Transverse colon (tissue), 4 donors: ENCODE results near the gene SUMF1. TPM values are rescaled to one million over a fixed set of nuclear protein-coding genes. Genes with fewer than 3 reads are reported as not detected.

Source experiments
- DNase-seq: peaks from one replicate; pipeline ENCODE4 v3.0.0-alpha.2; 2019
- H3K27ac ChIP-seq, 4 donors: fragments of 200-600 bp; sonication (generic); 2 replicates each; pipeline ENCODE4 v1.5.1; 2016 to 2018; ENCODE audit warnings: inconsistent platforms in 4 of 4
- H3K27me3 ChIP-seq: fragments of 200-600 bp; sonication (generic); 2 replicates; pipeline ENCODE4 v1.5.1; 2017; ENCODE audit warnings: inconsistent platforms
- H3K36me3 ChIP-seq, 4 donors: fragments of 200-600 bp; sonication (generic); 2 replicates each; pipeline ENCODE4 v1.5.1; 2017 to 2019; ENCODE audit warnings: inconsistent platforms in 4 of 4
- H3K4me1 ChIP-seq, 4 donors: fragments of 200-600 bp; sonication (generic); 2 replicates each; pipeline ENCODE4 v1.5.1; 2017 to 2020; ENCODE audit warnings: inconsistent platforms in 4 of 4
- H3K4me3 ChIP-seq, 4 donors: fragments of 200-600 bp; sonication (generic); 1 replicate in 1 of 4; 2 replicates in 3 of 4; pipeline versions ENCODE4 v1.5.1 to v1.6.1; 2017 to 2019; ENCODE audit warnings: inconsistent platforms in 4 of 4
- H3K9me3 ChIP-seq, 2 donors: fragments of 200-600 bp; sonication (generic); 2 replicates each; pipeline ENCODE4 v1.5.1; 2017 to 2019; ENCODE audit warnings: inconsistent platforms in 2 of 2
- CTCF ChIP-seq, 5 experiments: fragments of 200-600 bp in 3 of 5; fragments of 450-650 bp in 2 of 5; sonication (generic) in 3 of 5; IDR thresholded peaks; 1 replicate in 2 of 5; 2 replicates in 3 of 5; pipeline ENCODE4 v1.5.1; 2016 to 2017; ENCODE audit warnings: antibody characterized with exemption in 5 of 5, inconsistent platforms in 3 of 5, mild to moderate bottlenecking in 2 of 5, moderate library complexity in 1 of 5
- EP300 ChIP-seq: sonication (generic); formaldehyde crosslinking; IDR thresholded peaks from one replicate; pipeline ENCODE4 v1.6.1; 2017; ENCODE audit warnings: antibody characterized with exemption, low read depth
- POLR2A ChIP-seq: fragments of 450-650 bp; IDR thresholded peaks from one replicate; pipeline ENCODE4 v1.6.1; 2016; ENCODE audit warnings: antibody characterized with exemption, mild to moderate bottlenecking, moderate library complexity
- POLR2AphosphoS5 ChIP-seq, 3 donors: sonication (generic); formaldehyde crosslinking; IDR thresholded peaks; one replicate each; pipeline ENCODE4 v1.6.1; 2016; ENCODE audit warnings: antibody characterized with exemption in 3 of 3
- WGBS, 2 donors: methylation state at CpG; one replicate each; pipeline ENCODE4 v1.1.5; 2018; ENCODE audit warnings: low coverage in 1 of 2; 5-methylcytosine and 5-hydroxymethylcytosine counted together
- in situ Hi-C, 4 donors: fragments of 200-750 bp; cut with MboI; loops; one replicate each; pipeline versions ENCODE4 v1.15.0 to v1.15.1; 2017; ENCODE audit warnings: low sequenced_read_pairs in 3 of 4, low pct_ligation_motif_present in 1 of 4, low pct_unique_long_range_greater_than_20kb in 1 of 4
- intact Hi-C: fragments of 100-400 bp; cut with DNase I; formaldehyde crosslinking; loops from one replicate; pipeline ENCODE4 v1.15.1; 2023; ENCODE audit warnings: low total_unique reads
- total RNA-seq, 4 donors: library from RNA; depleted of rRNA; stranded (reverse); fragments of >200 nt; gene quantifications; one replicate each; pipeline ENCODE4 v1.1.0, GENCODE V29; 2016

SUMF1 gene
- total RNA-seq, 4 donors from 2014 or later, result 25.1 to 70.5 (median 65.3) TPM

GRCh38 chr3:4471907-4472306 is 4.8 kb upstream of the SUMF1 start:
- intact Hi-C loops, result no loop called here
- no peaks in the 10 kb centered on the region for H3K9me3 ChIP-seq
- H3K4me1 ChIP-seq, result peaks cover 0 to 5% (median 2%) of the 10 kb centered on the region in 4 donors
- no peak overlapping the region for H3K27ac ChIP-seq
- no peak overlapping the region for H3K4me3 ChIP-seq
- no peak for DNase-seq
- in situ Hi-C loops, result no loop called here
- WGBS, 2 donors, result 40 to 58% methylated on average over 1 of the region's 1 CpG
- H3K36me3 ChIP-seq, result no peaks in the 10 kb centered on the region
- TF ChIP-seq EP300 (no peak), CTCF (IDR thresholded peaks at IDR 0.05) (no peak), POLR2A (no peak), POLR2AphosphoS5 (IDR thresholded peaks at IDR 0.05) (no peak)
- peaks cover 6% of the 10 kb centered on the region for H3K27me3 ChIP-seq

GRCh38 chr3:4467522-4467867 is 426 bp upstream of the SUMF1 start:
- H3K36me3 ChIP-seq, result no peaks in the 10 kb centered on the region
- peaks cover 0 to 16% (median 10%) of the 10 kb centered on the region in 4 donors for H3K4me1 ChIP-seq
- DNase-seq, result no peak
- H3K27me3 ChIP-seq, result peaks cover 3% of the 10 kb centered on the region
- H3K9me3 ChIP-seq, result no peaks in the 10 kb centered on the region
- H3K27ac ChIP-seq, result peak overlapping the region; percentile 87 to 93 (median 89)
- 76 to 85% methylated on average over 7 to 13 of the region's 13 CpGs for WGBS, 2 donors
- in situ Hi-C loops (no loop called here), intact Hi-C loops (no loop called here)
- no peak for TF ChIP-seq POLR2A
- no peak for TF ChIP-seq POLR2AphosphoS5 (IDR thresholded peaks at IDR 0.05)
- no peak for TF ChIP-seq EP300
- no peak for TF ChIP-seq CTCF (IDR thresholded peaks at IDR 0.05)
- H3K4me3 ChIP-seq, result peak overlapping the region; percentile 70 to 99 (median 82)

- DNase-seq, result no peak
- no peaks in the 10 kb centered on the region for H3K9me3 ChIP-seq
- no peak overlapping the region for H3K4me3 ChIP-seq
- WGBS, 2 donors, result 63 to 74% methylated on average over 1 of the region's 1 CpG
- no peak overlapping the region for H3K27ac ChIP-seq
- intact Hi-C loops, result no loop called here
- H3K27me3 ChIP-seq, result no peaks in the 10 kb centered on the region
- no peaks in the 10 kb centered on the region for H3K36me3 ChIP-seq
- peaks cover 0 to 16% (median 10%) of the 10 kb centered on the region in 4 donors for H3K4me1 ChIP-seq
- in situ Hi-C loops, result no loop called here
- TF ChIP-seq POLR2AphosphoS5 (IDR thresholded peaks at IDR 0.05), result no peak
Measured at GRCh38 chr3:4464576-4464975, 2.5 kb downstream of the SUMF1 start.

DNA sequence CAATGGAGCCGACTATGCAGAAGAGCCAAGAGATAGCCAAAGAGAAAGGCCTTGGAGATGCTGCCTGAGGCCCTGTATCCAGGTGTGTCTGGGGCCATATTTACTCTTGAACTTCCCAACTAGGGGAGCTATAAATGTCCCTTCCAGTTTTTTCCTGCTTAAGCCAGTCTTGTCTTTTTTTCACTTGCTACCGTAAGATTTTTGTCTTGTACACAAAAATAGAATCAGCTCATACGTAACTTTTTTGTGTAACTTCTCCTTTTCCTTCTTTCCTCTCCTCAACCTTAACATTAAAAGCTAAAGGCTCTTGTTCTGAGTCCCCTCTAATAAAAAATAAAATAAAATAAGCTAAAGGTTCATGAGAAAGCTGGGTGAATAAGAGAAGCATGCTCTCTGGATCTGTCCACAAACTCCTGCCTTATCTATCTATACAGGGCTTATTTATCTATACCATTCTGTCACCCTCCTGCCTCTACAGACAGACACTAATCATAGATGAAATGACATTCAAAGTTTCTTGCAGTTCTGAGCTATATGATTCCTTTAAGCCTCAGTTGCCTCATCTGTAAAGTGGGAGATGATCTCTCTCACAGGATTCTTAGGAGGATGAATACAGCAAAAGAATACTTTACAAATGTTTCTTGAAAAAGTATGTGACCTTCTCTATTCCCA is 4.6 kb downstream of the SUMF1 start:
- TF ChIP-seq POLR2AphosphoS5 (IDR thresholded peaks at IDR 0.05), result no peak
- TF ChIP-seq EP300, result no peak
- no peak for TF ChIP-seq POLR2A
- no peak for TF ChIP-seq CTCF (IDR thresholded peaks at IDR 0.05)
- no peaks in the 10 kb centered on the region for H3K36me3 ChIP-seq
- in situ Hi-C loops (no loop called here), intact Hi-C loops (no loop called here)
- no peak for DNase-seq
- H3K4me3 ChIP-seq, result no peak overlapping the region
- H3K27me3 ChIP-seq, result no peaks in the 10 kb centered on the region
- H3K4me1 ChIP-seq, result peaks cover 0 to 13% (median 9%) of the 10 kb centered on the region in 4 donors
- 83 to 85% methylated on average over 3 of the region's 3 CpGs for WGBS, 2 donors
- H3K27ac ChIP-seq, result no peak overlapping the region
- H3K9me3 ChIP-seq, result no peaks in the 10 kb centered on the region
